Frontal cortex (tissue), 4 donors: Measurements from ENCODE around the gene KLK2. TPM values are rescaled to one million over a fixed set of nuclear protein-coding genes. Genes with fewer than 3 reads are reported as not detected.

ENCODE experiments used
- DNase-seq, 2 donors: peaks; one replicate each; pipeline ENCODE4 v3.0.0; 2012; ENCODE audit warnings: low spot score in 2 of 2
- FAIRE-seq: peaks from 2 replicates; lab custom pipeline; 2012; peaks lifted over from hg19 to GRCh38; lab: Jason Lieb, UNC
- total RNA-seq: library from RNA; depleted of rRNA; stranded (reverse); fragments of >200 nt; gene quantifications from one replicate; pipeline ENCODE4 v1.2.3, GENCODE V29; 2014
- donor health status: control.
- donor health status: control.
- donor health status: control.

Gene KLK2
- total RNA-seq, 1 donor from 2014 or later, result not detected

GRCh38 chr19:50912727-50913716 is 39.8 kb downstream of the KLK2 start:
- FAIRE-seq, result no peak
- DNase-seq, result no peak

GRCh38 chr19:50916069-50916468 is 42.8 kb downstream of the KLK2 start:
- FAIRE-seq (no peak), DNase-seq (no peak)

- no peak for FAIRE-seq
- DNase-seq, result no peak
Measured at GRCh38 chr19:50921426-50922316, 48.4 kb downstream of the KLK2 start.

GRCh38 chr19:50922317-50922853 is 49.1 kb downstream of the KLK2 start:
- FAIRE-seq (no peak), DNase-seq (peak; percentile 36 to 72)

- FAIRE-seq (no peak), DNase-seq (no peak)
Measured at GRCh38 chr19:50924586-50924985, 51.3 kb downstream of the KLK2 start.

- FAIRE-seq (no peak), DNase-seq (no peak)
Measured at GRCh38 chr19:50925734-50926133, 52.5 kb downstream of the KLK2 start.

GRCh38 chr19:50926144-50926543 is 52.9 kb downstream of the KLK2 start:
- no peak for FAIRE-seq
- no peak for DNase-seq

GRCh38 chr19:50928831-50929230 is 55.6 kb downstream of the KLK2 start:
- FAIRE-seq (no peak), DNase-seq (no peak)

Other genes with a start within 250 kb of the KLK2 start
- gene SYT3, start 233.6 kb upstream of the KLK2 start, total RNA-seq, result 20.4 TPM
- gene C19orf81, start 224.0 kb upstream of the KLK2 start, total RNA-seq, result not detected
- 18.3 TPM for gene SHANK1, start 153.6 kb upstream of the KLK2 start, total RNA-seq
- 2.4 TPM for gene CLEC11A, start 150.1 kb upstream of the KLK2 start, total RNA-seq
- not detected for gene GPR32, start 103.0 kb upstream of the KLK2 start, total RNA-seq
- gene ACP4, start 83.0 kb upstream of the KLK2 start, total RNA-seq, result not detected
- gene KLK1, start 49.7 kb upstream of the KLK2 start, total RNA-seq, result not detected
- gene KLK15, start 39.9 kb upstream of the KLK2 start, total RNA-seq, result not detected
- not detected for gene KLK3, start 18.5 kb upstream of the KLK2 start, total RNA-seq
- not detected for gene KLK4, start 38.0 kb downstream of the KLK2 start, total RNA-seq
- not detected for gene KLK5, start 79.6 kb downstream of the KLK2 start, total RNA-seq
- not detected for gene KLK6, start 96.2 kb downstream of the KLK2 start, total RNA-seq
- gene KLK7, start 110.5 kb downstream of the KLK2 start, total RNA-seq, result not detected
- gene KLK8, start 128.2 kb downstream of the KLK2 start, total RNA-seq, result not detected
- gene KLK10, start 146.3 kb downstream of the KLK2 start, total RNA-seq, result not detected
- not detected for gene KLK11, start 153.2 kb downstream of the KLK2 start, total RNA-seq
- not detected for gene KLK12, start 161.6 kb downstream of the KLK2 start, total RNA-seq
- gene KLK13, start 191.7 kb downstream of the KLK2 start, total RNA-seq, result not detected
- not detected for gene KLK14, start 209.4 kb downstream of the KLK2 start, total RNA-seq
- gene CTU1, start 235.0 kb downstream of the KLK2 start, total RNA-seq, result 4.1 TPM